Pons (tissue), 1 donor: ENCODE data around the gene ZCCHC7.
A peak's percentile ranks its signal among the peaks of the same experiment; 100 is the strongest.
"Not testable (repeated sequence)": the region's sequence is repeated elsewhere in the genome, so short reads cannot be mapped to it uniquely, and the experiment has no call there.

Source experiments
- DNase-seq: peaks from one replicate; pipeline ENCODE4 v3.0.0-alpha.2; 2016; ENCODE audit warnings: low spot score

ZCCHC7 gene

GRCh38 chr9:37121881-37122280 lies 1.5 kb downstream of the ZCCHC7 start:
- DNase-seq: no peak

DNA sequence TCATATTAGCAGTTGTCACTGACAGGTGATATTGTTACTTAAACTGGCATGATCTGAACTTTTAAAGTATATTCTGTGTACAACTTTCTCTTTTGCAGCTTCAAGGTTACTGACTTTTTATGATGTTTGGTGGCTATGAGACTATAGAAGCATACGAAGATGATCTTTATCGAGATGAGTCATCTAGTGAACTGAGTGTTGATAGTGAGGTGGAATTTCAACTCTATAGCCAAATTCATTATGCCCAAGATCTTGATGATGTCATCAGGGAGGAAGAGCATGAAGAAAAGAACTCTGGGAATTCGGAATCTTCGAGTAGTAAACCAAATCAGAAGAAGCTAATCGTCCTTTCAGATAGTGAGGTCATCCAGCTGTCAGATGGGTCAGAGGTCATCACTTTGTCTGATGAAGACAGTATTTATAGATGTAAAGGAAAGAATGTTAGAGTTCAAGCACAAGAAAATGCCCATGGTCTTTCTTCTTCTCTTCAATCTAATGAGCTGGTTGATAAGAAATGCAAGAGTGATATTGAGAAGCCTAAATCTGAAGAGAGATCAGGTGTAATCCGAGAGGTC lies 5.9 kb downstream of the ZCCHC7 start:
- DNase-seq: no peak

GRCh38 chr9:37127018-37127417 lies 6.6 kb downstream of the ZCCHC7 start:
- no peak for DNase-seq

- DNase-seq: no peak
Observed at GRCh38 chr9:37128051-37128450, 7.7 kb downstream of the ZCCHC7 start.

GRCh38 chr9:37134166-37134565 lies 13.8 kb downstream of the ZCCHC7 start:
- DNase-seq: no peak

- DNase-seq: no peak
Observed at GRCh38 chr9:37141015-37141414, 20.6 kb downstream of the ZCCHC7 start.

DNA sequence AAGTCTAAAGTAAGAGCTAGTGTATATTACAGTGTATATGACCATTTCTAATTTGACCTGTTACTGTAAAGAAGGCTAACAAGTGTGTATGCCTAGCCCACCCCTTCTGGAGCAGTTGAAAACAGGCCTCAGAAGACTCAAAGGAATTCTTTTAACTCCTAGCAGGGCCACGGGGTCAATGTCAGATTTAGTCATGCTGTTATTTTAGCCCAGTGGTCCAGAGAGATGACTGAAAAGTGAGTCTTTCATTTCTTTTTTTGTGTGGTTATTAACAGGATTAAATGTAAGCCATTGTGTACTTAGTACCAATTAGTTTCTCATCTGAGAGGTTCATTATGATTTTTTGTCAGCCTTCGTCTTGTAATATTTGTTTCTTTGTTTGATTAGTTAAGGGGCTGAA lies 24.4 kb downstream of the ZCCHC7 start:
- no peak for DNase-seq

GRCh38 chr9:37146410-37146809 lies 26.0 kb downstream of the ZCCHC7 start:
- DNase-seq: no peak

DNA sequence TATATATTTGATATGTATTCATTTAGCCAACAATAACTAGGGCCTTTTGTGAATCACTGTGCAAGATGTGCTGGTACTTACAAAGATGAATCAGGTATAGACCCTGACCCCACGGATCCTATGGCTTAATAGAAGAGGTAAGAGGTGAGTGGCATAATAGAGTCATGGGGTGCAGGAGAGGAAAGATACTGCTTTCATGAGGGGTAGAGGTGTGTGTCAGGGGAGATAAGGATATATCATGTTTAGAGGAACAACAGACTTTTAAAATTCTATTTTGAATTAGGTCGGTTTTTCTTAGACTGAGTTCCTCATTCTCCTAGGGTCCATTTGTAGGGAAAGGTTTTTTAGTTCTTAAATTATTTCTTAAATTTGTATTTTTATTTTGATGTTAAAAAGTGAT lies 27.8 kb downstream of the ZCCHC7 start:
- no peak for DNase-seq

DNA sequence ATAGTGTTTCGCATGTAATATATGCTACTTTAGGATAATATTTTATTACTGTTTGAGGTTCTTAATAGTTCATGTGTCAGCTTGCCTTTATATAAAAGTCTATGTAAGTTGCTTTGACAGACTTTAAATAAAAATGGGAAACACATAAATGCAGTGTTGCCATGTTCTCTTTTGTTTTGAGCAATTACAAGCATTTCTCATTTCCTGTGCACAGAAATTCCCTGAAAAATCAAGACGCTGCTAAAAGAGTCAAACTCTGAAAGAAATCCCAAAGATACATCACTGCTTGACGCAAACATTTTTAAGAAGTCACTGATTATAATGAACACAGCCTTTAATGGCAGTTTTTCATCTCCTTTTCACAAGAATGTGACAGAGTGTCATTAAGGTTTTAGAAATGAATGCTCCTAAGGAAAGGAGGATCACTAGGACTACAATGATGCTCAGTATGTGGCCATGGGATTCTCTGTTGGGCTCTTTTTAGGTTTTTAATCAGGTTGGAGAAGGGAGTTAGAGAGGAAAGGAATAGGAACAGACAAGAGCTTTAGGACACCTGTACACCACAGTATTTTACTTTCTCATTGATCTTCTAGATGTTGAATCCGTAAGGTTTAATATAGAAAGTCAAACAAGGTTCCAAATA lies 29.4 kb downstream of the ZCCHC7 start:
- DNase-seq: no peak

GRCh38 chr9:37150415-37150814 lies 30.0 kb downstream of the ZCCHC7 start:
- DNase-seq: no peak

DNA sequence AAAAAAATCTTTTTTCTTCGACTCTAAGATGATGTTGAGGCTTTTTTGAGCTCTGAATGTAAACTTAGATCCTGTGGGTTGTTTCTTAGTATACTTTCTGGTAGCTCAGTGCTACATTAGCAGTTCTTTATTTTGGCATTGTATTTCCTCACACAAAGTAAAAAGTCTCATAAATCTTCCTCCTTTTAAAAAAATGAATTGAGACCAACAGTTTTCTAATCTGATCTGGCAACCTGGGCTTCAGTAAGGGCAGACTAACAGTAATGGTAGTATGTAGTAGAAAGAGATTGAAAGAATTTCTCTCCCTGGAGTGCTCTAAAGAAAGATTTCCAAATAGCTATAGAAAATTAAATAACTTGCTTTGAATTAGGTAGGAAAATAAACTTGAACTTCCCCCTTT lies 31.4 kb downstream of the ZCCHC7 start:
- no peak for DNase-seq

GRCh38 chr9:37152365-37152764 lies 32.0 kb downstream of the ZCCHC7 start:
- DNase-seq: no peak

GRCh38 chr9:37155601-37156000 lies 35.2 kb downstream of the ZCCHC7 start:
- DNase-seq: no peak

DNA sequence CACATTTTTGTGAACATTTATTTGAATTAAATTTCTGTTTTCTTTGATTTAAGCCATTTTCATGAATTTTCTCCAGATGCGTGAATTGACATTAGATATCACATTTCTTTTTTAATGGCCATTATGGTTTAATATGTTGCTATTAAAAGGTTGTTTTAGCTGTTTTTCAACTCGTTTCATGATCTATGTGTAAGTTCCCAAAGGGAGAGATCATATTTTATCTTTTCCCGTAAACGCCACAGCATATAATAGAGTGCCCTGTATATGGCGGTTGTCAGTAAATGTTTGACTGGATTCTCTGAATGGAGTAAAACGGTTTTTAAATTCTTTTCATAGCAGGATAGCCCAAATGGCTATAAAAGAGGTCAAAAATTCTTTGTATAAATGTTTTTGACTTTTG lies 35.8 kb downstream of the ZCCHC7 start:
- DNase-seq: no peak

DNA sequence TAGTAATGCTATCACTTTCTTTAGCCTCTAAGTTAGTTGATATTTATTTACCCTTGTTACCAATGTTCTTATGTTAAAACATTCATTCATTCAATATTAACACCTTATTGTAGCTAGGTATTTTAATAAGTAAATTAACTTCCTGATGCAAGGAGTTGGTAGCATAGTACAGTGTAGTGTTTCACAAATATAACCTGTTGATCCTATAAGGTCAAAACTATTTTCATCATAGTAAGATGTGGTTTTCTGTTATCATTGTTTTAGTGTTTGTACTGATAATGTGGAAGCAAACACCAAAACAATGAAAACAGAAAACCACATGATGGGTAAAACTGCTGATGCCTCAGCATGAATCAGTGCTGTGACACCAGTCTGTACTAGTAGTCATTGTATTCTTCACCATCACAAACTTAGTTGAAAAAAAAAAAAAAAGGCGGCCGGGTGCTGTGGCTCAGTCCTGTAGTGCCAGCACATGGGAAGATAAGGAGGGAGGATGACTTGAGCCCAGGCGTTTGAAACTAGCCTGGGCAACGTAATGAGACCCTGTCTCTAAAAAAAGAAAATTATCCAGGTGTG lies 36.5 kb downstream of the ZCCHC7 start:
- DNase-seq: peak; percentile 47

GRCh38 chr9:37157726-37158377 lies 37.5 kb downstream of the ZCCHC7 start:
- no peak for DNase-seq

GRCh38 chr9:37163299-37163698 lies 42.9 kb downstream of the ZCCHC7 start:
- DNase-seq: no peak

DNA sequence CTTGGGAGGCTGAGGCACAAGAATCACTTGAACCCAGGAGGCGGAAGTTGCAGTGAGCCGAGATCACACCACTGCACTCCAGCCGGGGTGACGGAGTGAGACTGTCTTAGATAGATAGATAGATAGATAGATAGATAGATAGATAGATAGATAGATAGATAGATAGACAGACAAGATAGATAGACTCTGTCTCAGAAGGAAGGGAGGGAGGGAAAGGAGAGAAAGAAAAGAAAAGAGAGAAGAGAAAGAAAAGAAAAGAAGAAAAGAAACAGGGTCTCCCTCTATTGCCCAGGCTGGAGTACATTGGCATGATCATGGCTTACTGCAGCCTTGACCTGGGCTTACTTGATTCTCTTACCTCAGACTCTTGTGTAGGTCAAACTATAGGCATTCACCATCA lies 44.0 kb downstream of the ZCCHC7 start:
- DNase-seq: not testable (repeated sequence)

DNA sequence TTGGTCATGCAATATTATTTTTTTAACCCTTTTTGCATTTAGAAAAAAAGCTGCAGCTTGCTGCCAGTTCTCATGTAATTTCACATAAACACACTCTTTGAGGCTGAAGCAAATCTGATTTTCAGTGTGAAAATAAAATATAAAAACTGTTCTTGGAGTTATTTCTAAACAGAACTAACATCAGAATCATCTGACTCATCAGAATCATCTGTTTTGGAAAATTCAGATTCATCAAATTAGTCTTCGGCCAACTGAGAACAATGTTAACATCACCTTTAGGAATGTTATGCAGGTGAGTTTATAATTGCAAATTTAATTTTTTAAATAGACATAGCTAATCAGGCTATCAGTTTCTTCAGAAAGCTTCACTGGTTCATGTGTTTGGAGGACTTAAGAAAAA lies 45.3 kb downstream of the ZCCHC7 start:
- DNase-seq: no peak

- no peak for DNase-seq
Observed at GRCh38 chr9:37167456-37168047, 47.2 kb downstream of the ZCCHC7 start.

DNA sequence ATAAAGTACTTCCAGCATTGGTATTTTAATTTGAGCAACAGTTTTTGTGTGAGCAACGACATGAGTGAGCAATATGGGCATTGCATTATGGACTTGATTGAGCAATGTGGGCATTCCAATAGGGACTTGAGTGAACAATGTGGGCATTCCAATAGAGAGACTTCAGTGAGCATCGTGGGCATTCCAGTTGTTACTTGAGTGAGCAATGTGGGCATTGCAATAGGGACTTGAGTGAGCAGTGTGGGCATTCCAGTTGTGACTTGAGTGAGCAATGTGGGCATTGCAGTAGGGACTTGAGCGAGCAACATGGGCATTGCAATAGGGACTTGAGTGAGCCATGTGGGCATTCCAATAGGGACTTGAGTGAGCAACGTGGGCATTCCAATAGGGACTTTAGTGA lies 52.2 kb downstream of the ZCCHC7 start:
- no peak for DNase-seq

DNA sequence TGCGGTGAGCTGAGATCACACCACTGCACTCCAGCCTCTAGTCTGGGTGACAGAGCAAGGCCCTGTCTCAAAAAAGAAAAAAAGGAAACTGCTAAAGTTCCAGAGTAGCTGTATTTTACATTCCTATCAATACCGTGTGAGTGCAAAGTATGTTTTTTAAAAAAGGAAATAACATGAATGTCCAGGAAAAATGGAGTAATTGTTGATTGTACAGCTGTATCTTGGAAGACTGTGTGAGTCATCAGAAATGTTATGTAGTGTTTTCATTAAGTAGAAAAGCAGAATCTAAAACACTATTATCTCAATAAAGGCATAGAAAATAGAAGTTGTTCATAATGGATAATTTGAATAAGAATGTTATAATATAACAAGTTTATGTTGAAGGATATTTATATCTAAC lies 53.9 kb downstream of the ZCCHC7 start:
- DNase-seq: no peak
